HL-60 (cell line): ENCODE results near the gene PLA2G2E.
"Not testable (repeated sequence)": the region's sequence is repeated elsewhere in the genome, so short reads cannot be mapped to it uniquely, and the experiment has no call there.

Experiments
- CTCF ChIP-seq: IDR thresholded peaks from one replicate; pipeline ENCODE4 v1.5.1; 2011; ENCODE audit warnings: low read length, control low read depth, inconsistent platforms; ENCODE audit not compliant: insufficient read depth
- POLR2AphosphoS5 ChIP-seq: IDR thresholded peaks from 2 replicates; pipeline ENCODE4 v1.6.1; 2012; ENCODE audit warnings: low read depth

GRCh38 chr1:19880841-19881240 lies 42.6 kb downstream of the PLA2G2E start:
- TF ChIP-seq CTCF, POLR2AphosphoS5: not testable (repeated sequence)
